Measurements from ENCODE around the gene ABI2.
"Not testable (repeated sequence)": the region's sequence is repeated elsewhere in the genome, so short reads cannot be mapped to it uniquely, and the experiment has no call there.

Gene ABI2

GRCh38 chr2:203359450-203359849 lies 31.3 kb downstream of the ABI2 start:
- DNase-seq, result no peak

- no peak for DNase-seq
Measured at GRCh38 chr2:203360833-203361430, 32.7 kb downstream of the ABI2 start.

- DNase-seq, result no peak
Measured at GRCh38 chr2:203361495-203361894, 33.3 kb downstream of the ABI2 start.

- no peak for DNase-seq
Measured at GRCh38 chr2:203361922-203362321, 33.7 kb downstream of the ABI2 start.

GRCh38 chr2:203366639-203367466 lies 38.7 kb downstream of the ABI2 start:
- no peak for DNase-seq

- not testable (repeated sequence) for DNase-seq
Measured at GRCh38 chr2:203372706-203373105, 44.5 kb downstream of the ABI2 start.

- DNase-seq, result no peak
Measured at GRCh38 chr2:203376173-203376572, 48.0 kb downstream of the ABI2 start.

GRCh38 chr2:203379156-203379555 lies 51.0 kb downstream of the ABI2 start:
- DNase-seq, result no peak

GRCh38 chr2:203383038-203383437 lies 54.8 kb downstream of the ABI2 start:
- no peak for DNase-seq

- DNase-seq, result not testable (repeated sequence)
Measured at GRCh38 chr2:203388153-203388552, 60.0 kb downstream of the ABI2 start.

- DNase-seq, result no peak
Measured at GRCh38 chr2:203394519-203395227, 66.5 kb downstream of the ABI2 start.

- no peak for DNase-seq
Measured at GRCh38 chr2:203395858-203396257, 67.7 kb downstream of the ABI2 start.

GRCh38 chr2:203396667-203397066 lies 68.5 kb downstream of the ABI2 start:
- DNase-seq, result no peak

GRCh38 chr2:203399031-203399430 lies 70.8 kb downstream of the ABI2 start:
- DNase-seq, result no peak

GRCh38 chr2:203400805-203401585 lies 72.8 kb downstream of the ABI2 start:
- no peak for DNase-seq

- DNase-seq, result no peak
Measured at GRCh38 chr2:203404996-203405395, 76.8 kb downstream of the ABI2 start.

GRCh38 chr2:203407496-203407895 lies 79.3 kb downstream of the ABI2 start:
- DNase-seq, result no peak

- no peak for DNase-seq
Measured at GRCh38 chr2:203412546-203413331, 84.5 kb downstream of the ABI2 start.

GRCh38 chr2:203413796-203414195 lies 85.6 kb downstream of the ABI2 start:
- no peak for DNase-seq

- no peak for DNase-seq
Measured at GRCh38 chr2:203418271-203418670, 90.1 kb downstream of the ABI2 start.

GRCh38 chr2:203427061-203427460 lies 98.9 kb downstream of the ABI2 start:
- no peak for DNase-seq

- not testable (repeated sequence) for DNase-seq
Measured at GRCh38 chr2:203429643-203430042, 101.4 kb downstream of the ABI2 start.

All from NCI-H1092 treated with DMSO at 0.1 percent for 48 hours (cell line).